Astrocyte (in vitro differentiated cells and primary cell): ENCODE measurements around the gene TBC1D14. TPM values are rescaled to one million over a fixed set of nuclear protein-coding genes. Genes with fewer than 3 reads are reported as not detected.
A peak's percentile ranks its signal among the peaks of the same experiment; 100 is the strongest.

Experiments used
- DNase-seq: peaks from one replicate; pipeline ENCODE4 v3.0.0-alpha.2; 2010; ENCODE audit warnings: low read depth
- FAIRE-seq: peaks from 2 replicates; lab custom pipeline; 2011; peaks lifted over from hg19 to GRCh38; lab: Jason Lieb, UNC
- H2AFZ ChIP-seq: 2 replicates; pipeline ENCODE4 v1.6.0; 2012; ENCODE audit warnings: low read depth, low read length, inconsistent platforms
- H3K27ac ChIP-seq: 2 replicates; pipeline ENCODE4 v1.5.1; 2011; ENCODE audit warnings: low read depth, low read length, inconsistent platforms
- H3K27me3 ChIP-seq: 2 replicates; pipeline ENCODE4 v1.6.0; 2011; ENCODE audit warnings: low read length, inconsistent platforms; ENCODE audit not compliant: insufficient read depth
- H3K36me3 ChIP-seq: 2 replicates; pipeline ENCODE4 v1.5.1; 2011; ENCODE audit warnings: low read length, inconsistent platforms; ENCODE audit not compliant: insufficient read depth
- H3K4me1 ChIP-seq: 2 replicates; pipeline ENCODE4 v1.5.1; 2011; ENCODE audit warnings: low read length, inconsistent platforms; ENCODE audit not compliant: insufficient read depth
- H3K4me2 ChIP-seq: 2 replicates; pipeline ENCODE4 v1.6.0; 2012; ENCODE audit warnings: low read length, inconsistent platforms
- H3K4me3 ChIP-seq: 2 replicates; pipeline ENCODE4 v1.5.1; 2011; ENCODE audit warnings: low read depth, mild to moderate bottlenecking, low read length, inconsistent platforms; ENCODE audit not compliant: insufficient read depth
- H3K79me2 ChIP-seq: 2 replicates; pipeline ENCODE4 v1.6.0; 2012; ENCODE audit warnings: mild to moderate bottlenecking, low read length, inconsistent platforms; ENCODE audit not compliant: insufficient read depth
- H3K9ac ChIP-seq: 2 replicates; pipeline ENCODE4 v1.6.0; 2012; ENCODE audit warnings: mild to moderate bottlenecking, low read length, inconsistent platforms
- H3K9me3 ChIP-seq: 2 replicates; pipeline ENCODE4 v1.5.1; 2012; ENCODE audit warnings: low read depth, mild to moderate bottlenecking, low read length, inconsistent platforms; ENCODE audit not compliant: insufficient read depth
- H4K20me1 ChIP-seq: 2 replicates; pipeline ENCODE4 v1.6.0; 2012; ENCODE audit warnings: low read length, inconsistent platforms; ENCODE audit not compliant: insufficient read depth
- H3K27ac Mint-ChIP-seq: one replicate; pipeline ENCODE4 v1.8.0; 2021; ENCODE audit warnings: mild to moderate bottlenecking, mixed read lengths; ENCODE audit not compliant: unreplicated experiment
- H3K27me3 Mint-ChIP-seq: one replicate; pipeline ENCODE4 v1.8.0; 2021; ENCODE audit warnings: low read depth, mixed read lengths; ENCODE audit not compliant: unreplicated experiment
- H3K36me3 Mint-ChIP-seq: one replicate; pipeline ENCODE4 v1.8.0; 2021; ENCODE audit warnings: low read depth, mixed read lengths; ENCODE audit not compliant: unreplicated experiment
- H3K4me1 Mint-ChIP-seq: one replicate; pipeline ENCODE4 v1.8.0; 2021; ENCODE audit warnings: low read depth, mixed read lengths; ENCODE audit not compliant: unreplicated experiment
- H3K4me3 Mint-ChIP-seq: one replicate; pipeline ENCODE4 v1.8.0; 2021; ENCODE audit warnings: mild to moderate bottlenecking, moderate library complexity, mixed read lengths; ENCODE audit not compliant: unreplicated experiment
- H3K9me3 Mint-ChIP-seq: one replicate; pipeline ENCODE4 v1.8.0; 2021; ENCODE audit warnings: mild to moderate bottlenecking, mixed read lengths; ENCODE audit not compliant: unreplicated experiment
- EZH2 ChIP-seq: IDR thresholded peaks from 2 replicates; pipeline ENCODE4 v1.6.1; 2012; ENCODE audit warnings: mild to moderate bottlenecking, low read length, inconsistent platforms; ENCODE audit not compliant: insufficient read depth
- total RNA-seq: library from RNA; stranded (reverse); gene quantifications from 2 replicates; pipeline ENCODE4 v1.2.1, GENCODE V29; 2021
- TF ChIP-seq, protein P1 (sequence below): IDR thresholded peaks from 2 replicates; pipeline ENCODE4 v1.5.1; 2011; ENCODE audit warnings: low read depth, mild to moderate bottlenecking, inconsistent platforms, low read length, moderate library complexity; ENCODE audit not compliant: insufficient read depth

Gene TBC1D14
- total RNA-seq, 1 donor from 2014 or later, result 30.4 TPM

DNA sequence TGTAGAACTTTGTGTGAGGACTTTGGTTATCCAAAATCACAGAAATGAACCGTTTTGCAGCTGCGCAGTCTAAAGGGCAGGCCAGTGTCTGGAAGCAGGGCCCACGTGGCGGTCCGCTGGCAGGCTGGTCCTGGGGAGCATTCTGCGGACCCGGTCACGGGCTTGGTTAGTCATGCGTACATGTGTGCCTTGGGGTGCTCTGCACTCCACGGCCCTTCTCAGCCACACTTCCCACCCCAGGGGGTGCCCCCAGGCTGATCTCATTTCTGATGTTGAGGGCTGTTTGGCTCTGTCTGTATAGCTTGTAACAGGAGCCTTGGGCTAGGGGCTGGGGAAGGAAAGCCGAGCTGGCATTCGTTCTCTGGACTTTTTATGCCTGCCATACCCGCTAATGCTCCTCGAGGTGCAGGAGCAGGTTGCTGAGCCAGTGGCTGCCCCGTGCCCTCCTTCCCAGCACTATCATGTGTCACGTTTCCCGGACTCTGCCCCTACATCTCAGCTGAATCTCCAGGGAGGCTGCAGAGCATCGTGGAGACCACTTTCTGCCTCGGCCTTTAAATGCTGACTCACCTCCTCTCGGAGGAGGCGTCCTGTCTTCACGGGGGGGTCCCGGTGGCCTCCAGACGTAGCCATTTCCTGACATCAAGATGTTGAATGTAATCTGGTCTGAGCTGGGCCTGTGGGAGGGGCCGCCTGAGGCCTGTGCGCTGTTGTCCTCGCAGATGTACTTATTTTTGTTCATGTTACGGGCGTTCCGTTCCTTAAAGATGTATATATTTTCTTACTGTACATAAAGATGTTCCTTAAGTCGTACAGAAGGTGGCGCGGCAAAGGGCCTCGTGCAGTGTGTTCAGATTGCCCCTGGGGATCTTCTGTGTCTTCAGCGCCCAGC lies 122.2 kb downstream of the TBC1D14 start:
- H3K9ac ChIP-seq, result no peak overlapping the region
- TF ChIP-seq, protein P1, sequence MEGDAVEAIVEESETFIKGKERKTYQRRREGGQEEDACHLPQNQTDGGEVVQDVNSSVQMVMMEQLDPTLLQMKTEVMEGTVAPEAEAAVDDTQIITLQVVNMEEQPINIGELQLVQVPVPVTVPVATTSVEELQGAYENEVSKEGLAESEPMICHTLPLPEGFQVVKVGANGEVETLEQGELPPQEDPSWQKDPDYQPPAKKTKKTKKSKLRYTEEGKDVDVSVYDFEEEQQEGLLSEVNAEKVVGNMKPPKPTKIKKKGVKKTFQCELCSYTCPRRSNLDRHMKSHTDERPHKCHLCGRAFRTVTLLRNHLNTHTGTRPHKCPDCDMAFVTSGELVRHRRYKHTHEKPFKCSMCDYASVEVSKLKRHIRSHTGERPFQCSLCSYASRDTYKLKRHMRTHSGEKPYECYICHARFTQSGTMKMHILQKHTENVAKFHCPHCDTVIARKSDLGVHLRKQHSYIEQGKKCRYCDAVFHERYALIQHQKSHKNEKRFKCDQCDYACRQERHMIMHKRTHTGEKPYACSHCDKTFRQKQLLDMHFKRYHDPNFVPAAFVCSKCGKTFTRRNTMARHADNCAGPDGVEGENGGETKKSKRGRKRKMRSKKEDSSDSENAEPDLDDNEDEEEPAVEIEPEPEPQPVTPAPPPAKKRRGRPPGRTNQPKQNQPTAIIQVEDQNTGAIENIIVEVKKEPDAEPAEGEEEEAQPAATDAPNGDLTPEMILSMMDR, result no peak
- no peak for TF ChIP-seq EZH2
- FAIRE-seq (no peak), DNase-seq (no peak)
- no peaks in the 10 kb centered on the region for H3K9me3 ChIP-seq
- no peak overlapping the region for H2AFZ ChIP-seq
- Mint-ChIP-seq H3K27ac (peak overlapping the region; percentile 41), H3K27me3 (no peaks in the 10 kb centered on the region), H3K4me3 (no peak overlapping the region), H3K9me3 (no peaks in the 10 kb centered on the region), H3K4me1 (peaks cover 22% of the 10 kb centered on the region), H3K36me3 (peaks cover 18% of the 10 kb centered on the region)
- peaks cover 26% of the 10 kb centered on the region for H3K4me1 ChIP-seq
- no peaks in the 10 kb centered on the region for H3K79me2 ChIP-seq
- H3K4me2 ChIP-seq, result peak overlapping the region; percentile 30
- H3K36me3 ChIP-seq, result peaks cover 14% of the 10 kb centered on the region
- no peak overlapping the region for H3K4me3 ChIP-seq
- no peak overlapping the region for H3K27ac ChIP-seq
- H4K20me1 ChIP-seq, result peaks cover 5% of the 10 kb centered on the region
- no peaks in the 10 kb centered on the region for H3K27me3 ChIP-seq

DNA sequence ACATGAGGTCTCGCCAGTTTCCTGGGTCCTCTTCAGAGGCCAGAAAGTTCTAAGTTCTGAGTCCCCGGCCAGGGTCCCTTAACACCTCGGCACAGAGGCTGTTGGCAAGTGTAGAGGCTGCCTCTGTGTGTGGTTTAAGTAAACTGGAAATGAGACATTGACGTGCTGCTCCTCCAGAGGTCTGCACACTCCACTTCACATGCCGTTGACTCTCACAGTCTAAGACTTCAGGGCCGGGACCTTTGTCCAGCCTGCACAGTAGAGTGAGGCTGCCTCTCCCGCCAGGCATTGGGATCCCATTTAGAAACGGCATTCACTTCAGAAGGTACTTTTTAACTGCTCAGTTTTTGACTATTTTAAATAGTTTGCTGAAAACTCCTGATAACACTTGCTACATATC lies 123.0 kb downstream of the TBC1D14 start:
- H3K27ac ChIP-seq, result no peak overlapping the region
- TF ChIP-seq, protein P1, result no peak
- no peak for TF ChIP-seq EZH2
- H3K4me2 ChIP-seq, result no peak overlapping the region
- Mint-ChIP-seq H3K27me3 (no peaks in the 10 kb centered on the region), H3K4me1 (peaks cover 28% of the 10 kb centered on the region), H3K4me3 (no peak overlapping the region), H3K27ac (no peak overlapping the region), H3K9me3 (no peaks in the 10 kb centered on the region), H3K36me3 (peaks cover 18% of the 10 kb centered on the region)
- no peak overlapping the region for H3K4me3 ChIP-seq
- FAIRE-seq, result no peak
- no peaks in the 10 kb centered on the region for H3K9me3 ChIP-seq
- no peak for DNase-seq
- H2AFZ ChIP-seq, result no peak overlapping the region
- no peaks in the 10 kb centered on the region for H3K79me2 ChIP-seq
- H3K36me3 ChIP-seq, result peaks cover 12% of the 10 kb centered on the region
- no peak overlapping the region for H3K9ac ChIP-seq
- no peaks in the 10 kb centered on the region for H3K27me3 ChIP-seq
- peaks cover 26% of the 10 kb centered on the region for H3K4me1 ChIP-seq
- H4K20me1 ChIP-seq, result peaks cover 5% of the 10 kb centered on the region
